ENCODE measurements around the gene BCL7A.

Gene BCL7A

DNA sequence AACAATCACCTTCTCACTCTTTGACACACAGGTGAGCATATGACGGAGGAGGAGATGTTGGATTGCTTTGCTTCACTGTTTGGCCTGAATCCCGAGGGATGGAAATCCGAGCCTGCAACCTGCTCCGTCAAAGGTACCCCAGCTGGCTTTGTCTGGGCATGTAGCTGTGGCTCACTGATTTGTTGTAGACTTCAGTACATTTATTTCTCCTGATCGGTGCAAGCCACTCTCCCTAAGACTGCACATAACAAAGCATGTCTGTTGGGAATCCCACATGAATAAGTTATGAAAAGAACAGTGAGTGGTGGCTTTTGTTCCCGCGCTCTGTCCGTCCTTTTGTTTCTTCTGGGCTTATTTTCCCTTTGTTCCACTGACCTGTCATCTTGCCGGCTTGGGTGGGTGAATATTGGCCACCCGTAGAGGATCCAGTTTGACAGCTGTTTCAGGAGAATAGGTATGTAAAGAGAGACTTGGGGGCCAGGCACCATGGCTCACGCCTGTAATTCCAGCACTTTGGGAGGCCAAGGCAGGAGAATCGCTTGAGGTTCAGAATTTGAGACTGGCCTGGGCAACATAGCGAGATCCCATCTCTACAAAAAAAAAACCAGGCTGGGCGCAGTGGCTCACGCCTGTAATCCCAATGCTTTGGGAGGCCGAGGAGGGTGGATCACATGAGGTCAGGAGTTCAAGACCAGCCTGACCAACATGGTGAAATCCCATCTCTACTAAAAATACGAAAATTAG, 20.0 kb upstream of the BCL7A start:
- no peak for DNase-seq (ENCODE audit: low read depth)

DNA sequence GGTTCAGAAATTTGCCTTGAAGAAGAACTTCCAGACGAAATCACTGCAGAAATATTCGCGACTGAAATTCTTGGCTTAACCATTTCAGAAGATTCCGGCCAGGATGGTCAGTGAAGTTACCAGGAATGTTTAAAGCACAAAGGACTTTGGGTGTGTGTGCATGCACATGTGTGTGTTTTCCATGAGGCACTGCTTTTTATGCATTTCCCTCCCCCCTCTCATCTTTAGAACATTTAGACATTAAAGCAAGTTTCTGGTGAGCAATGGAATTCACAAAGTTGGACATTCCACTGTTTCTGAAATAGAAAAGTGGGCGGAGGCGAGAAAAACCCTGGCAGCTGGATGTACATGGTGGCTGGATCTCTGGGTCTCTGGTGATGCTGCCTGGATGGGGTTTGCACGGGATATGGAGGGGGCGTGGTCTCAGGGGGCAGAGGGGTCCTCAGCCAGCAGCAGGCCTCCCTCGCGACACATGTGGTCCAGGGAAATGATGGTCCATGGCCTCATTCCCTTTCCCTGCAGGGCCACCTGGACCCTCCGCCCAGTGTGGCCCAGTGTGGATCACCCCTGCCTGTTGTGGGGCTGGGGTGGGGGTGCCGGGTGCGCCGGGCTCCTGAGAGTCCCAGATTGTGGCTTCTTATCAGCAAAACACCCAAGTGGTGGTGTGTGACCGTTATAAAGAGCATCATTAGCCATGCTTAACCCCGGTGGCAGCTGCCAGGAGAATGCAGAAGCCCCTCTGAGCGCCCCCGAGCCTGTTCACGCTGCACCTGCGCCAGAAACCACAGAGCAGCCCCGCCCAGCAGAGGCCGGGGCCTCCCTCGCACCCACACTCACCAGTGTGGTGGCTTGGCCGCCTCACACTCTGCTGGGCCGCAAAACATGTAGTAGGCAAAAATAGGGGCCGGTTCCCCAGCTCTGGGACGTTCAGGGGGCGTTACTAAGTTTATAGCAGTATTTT, 17.8 kb upstream of the BCL7A start:
- peak; percentile 59 for DNase-seq (ENCODE audit: low read depth)

DNA sequence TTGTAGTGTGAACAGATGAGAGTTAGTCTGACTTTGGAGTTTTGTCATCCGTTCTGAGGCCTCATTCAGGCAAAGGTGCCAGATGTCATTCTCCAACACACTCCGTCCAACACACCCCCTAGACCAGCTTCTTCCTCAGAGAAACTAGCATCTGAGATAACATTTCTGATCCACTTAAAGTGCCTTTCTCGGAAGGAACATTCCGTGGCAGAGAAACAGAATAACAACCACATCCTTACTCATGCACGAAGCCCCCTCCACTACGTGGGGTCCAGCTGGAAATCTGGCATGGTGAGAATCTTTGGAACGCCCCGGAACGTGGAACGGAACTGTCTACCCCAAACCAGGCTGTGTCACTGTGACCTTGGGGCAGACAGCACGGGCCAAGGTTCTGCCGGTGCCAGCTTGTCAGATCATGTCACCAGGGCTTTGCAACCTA, 17.0 kb upstream of the BCL7A start:
- DNase-seq (ENCODE audit: low read depth), result no peak

DNA sequence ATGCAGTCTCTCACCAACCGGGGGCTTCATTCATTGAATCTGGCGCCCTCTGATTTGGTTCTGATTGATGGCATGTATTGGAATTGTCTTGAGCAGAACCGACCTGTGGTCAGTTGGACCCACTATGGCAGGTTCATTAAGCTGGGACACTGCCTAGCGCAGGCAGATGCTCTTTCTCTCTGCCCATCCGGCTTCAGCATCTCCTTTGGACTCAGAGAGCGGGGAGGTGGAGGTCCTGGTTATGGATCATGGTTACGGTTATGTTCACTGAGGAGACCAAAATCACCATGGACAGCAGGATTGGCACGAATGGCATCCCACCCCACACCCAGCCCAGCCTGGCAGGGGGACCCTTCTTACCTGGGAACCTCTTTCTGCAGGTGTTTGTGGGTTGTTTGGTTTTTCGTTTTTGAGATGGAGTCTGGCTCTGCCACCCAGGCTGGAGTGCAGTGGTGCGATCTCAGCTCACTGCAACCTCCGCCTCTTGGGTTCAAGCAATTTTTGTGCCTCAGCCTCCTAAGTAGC, 16.4 kb upstream of the BCL7A start:
- no peak for DNase-seq (ENCODE audit: low read depth)

DNA sequence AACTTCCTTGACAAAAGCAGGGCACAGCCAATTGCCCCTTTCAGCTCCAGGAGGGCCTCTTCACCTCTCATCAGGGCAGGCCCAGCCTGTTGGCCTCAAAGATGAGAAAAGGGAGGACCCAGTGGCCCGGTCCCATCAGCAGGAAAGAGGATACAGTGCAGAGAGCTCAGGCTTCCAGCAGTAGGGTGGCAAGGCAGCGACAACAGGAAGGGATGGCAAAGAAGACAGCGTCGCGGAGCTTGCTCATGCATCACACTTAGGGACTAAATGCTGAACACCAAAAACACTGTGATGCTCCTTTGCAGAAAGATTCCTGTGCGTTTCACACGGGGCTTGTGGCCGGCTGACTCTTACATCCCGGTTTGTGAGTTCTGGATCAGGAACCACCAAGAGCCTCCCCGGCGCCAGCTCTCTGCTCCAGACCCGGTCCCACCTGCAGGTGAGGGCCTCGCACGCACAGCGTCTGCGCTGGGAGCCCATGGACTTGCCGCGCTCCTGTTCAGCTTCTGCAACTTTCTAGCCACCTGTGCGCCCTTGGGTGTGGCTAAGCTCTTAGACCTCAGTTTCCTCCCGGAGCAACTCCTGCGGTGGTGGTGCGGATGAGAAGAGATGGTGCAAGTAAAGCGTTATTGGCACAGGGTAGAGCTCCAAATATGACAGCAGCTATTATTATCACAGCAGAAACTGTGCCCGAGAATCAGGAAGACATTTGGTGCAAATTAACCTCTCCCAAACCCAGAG, 15.3 kb upstream of the BCL7A start:
- DNase-seq (ENCODE audit: low read depth), result no peak

DNA sequence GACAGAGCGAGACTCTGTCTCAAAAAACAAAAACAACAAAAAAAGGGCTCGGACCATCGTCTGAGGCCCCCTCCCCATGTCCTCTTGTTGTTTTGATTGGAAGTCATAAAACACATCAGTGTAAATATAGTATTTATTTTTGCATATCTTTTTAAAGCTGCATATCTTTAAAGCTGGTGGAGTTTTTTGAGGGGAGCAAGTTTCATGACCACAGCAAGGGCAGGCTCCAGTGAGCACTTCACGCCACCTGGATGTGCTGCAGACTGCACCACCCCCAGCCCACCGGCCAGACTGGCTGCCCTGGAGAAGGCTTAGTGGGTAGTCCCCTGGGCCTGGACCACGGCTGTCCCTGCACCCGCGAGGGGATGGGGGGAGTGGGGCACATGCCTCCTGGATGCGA, 11.9 kb upstream of the BCL7A start:
- DNase-seq (ENCODE audit: low read depth), result no peak

DNA sequence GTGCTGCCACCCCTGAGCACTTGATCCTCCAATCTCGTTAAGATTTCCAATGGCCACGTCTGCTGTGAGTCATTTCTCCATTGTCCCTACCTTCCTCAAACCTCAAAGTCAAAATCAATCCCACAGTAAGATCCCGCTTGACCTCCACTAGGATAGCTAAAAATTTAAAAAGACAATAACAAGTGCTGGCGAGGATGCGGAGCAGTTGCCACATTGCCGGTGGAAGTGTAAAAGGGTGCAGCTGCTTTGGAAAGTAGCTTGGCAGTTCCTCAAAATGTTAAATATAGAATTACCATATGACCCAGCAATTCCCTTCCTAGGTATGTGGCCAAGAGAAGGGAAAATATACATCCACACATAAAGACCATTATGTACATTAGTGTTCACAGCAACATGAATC, 9.5 kb upstream of the BCL7A start:
- no peak for DNase-seq (ENCODE audit: low read depth)

DNA sequence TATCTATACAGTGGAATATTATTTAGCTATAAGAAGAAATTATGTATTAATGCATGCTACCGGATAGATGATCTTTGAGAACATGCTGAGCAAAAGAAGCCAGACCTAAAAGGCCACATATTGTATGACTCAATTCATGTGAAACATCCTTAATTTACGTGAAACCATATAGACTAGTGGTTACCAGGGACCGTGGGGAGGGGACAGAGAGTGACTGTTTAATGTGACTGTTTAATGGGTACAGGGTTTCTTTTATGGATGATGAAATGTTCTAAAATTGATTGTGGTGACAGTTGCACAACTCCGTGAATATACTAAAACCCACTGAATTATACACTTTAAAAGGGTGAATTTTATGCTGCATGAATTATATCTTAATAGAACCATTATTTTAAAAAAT, 8.5 kb upstream of the BCL7A start:
- DNase-seq (ENCODE audit: low read depth), result no peak

DNA sequence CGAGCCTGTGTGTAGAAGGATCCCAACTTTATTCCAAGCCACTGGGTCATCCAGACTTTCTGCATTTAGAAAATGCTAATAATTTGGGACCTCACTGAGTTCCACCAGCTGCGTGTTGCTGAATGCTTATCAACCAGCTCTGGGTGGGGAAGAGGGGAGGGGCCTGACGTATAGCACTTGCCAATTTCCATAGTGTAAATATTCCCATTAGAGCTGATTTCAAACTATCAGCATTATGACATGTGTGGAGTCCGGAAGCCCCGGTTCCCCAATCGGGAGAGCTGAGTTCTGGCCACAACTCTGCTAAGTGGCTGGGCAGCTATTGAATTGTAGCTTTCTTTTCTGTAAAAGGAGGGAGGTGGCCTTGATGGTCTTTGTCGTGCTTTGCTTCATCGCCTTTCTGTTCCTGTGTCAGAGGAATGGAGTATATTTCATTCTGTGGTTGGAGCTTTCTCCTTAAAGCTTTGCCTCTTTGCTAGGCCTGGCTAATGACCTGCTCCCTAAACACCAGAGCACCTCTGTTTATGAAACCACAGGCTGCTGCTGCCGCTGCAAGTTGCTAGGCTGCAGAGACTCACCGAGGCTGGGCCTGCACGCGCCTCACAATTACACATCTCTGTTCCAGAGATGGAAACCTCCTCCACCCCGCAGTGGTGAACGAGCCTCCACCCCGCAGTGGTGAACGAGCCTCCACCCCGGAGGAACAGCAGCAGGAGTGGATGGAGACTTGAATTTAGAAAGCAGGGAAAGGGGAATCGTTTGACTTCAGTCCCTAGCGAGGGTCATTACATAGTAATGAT, 7.7 kb upstream of the BCL7A start:
- DNase-seq (ENCODE audit: low read depth), result no peak

DNA sequence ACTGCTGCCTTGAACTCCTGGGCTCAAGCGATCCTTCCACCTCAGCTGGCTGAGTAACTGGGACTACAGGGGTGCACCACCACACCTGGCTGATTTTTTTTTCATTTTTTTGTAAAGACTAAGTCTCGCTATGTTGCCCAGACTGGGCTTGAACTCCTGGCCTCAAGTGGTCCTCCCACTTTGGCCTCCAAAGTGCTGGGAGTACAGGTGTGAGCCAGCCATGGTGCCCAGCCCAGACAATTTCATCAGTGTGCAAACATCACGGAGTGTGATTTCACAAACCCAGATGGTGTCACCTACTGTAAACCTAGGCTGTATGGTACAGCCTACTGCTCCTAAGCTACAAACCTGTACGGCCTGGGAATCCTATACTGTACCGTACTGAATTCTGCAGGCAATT, 6.9 kb upstream of the BCL7A start:
- no peak for DNase-seq (ENCODE audit: low read depth)

DNA sequence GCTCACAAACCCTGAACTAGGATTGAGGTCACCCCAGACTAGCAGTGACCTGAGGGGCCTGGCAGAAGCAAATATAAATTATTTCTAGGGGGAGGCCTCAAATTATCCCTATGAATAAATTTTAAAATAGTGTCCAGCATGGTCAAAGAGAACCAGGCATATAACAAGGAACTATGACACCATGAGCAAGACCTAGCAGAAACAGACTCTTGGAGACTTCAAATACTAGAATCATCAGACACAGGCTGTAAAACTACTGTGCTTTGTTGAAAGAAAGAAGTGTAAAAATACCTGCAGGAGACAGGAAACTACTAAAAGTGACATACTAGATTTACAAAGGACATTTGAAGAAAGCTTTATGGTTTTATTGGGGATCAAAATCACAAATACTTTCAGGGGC, 3.2 kb upstream of the BCL7A start:
- no peak for DNase-seq (ENCODE audit: low read depth)

DNA sequence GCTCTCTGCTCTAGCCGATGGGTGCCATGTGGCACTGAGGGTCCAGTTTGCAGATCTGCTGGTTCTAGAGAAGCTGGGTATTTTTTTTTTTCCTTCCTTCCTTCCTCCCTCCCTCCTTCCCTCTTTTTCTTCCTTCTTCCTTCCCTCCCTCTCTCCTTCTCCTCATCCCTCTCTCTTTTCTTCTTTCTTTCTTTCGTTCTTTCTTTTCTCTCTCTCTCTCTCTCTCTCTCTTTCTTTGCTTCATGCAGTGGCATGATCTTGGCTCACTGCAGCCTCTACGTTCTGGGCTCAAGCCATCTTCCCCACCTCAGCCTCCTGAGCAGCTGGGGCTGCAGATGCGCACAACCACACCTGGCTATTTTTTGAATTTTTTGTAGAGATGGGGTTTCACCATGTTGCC, 2.7 kb upstream of the BCL7A start:
- DNase-seq (ENCODE audit: low read depth), result no peak

DNA sequence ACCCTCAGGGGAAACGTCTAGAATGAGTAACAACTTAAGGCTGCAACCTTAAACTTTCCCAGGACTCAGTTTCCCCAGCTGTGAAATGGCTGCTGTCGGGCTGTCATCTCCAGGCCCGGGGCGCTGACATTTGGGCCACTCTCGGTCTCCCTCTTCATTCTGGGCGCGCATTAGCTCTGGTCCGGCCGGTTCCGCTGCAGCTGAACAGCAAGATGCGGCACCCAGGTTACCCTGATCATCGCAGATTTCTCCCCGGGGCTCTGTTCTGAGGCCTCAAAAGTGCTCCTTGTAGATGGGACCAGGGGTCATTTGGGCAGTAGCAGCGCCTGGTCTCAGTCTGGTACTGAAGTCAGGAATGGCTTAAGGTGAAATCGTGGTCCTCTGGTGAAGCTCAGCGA, 890 bp upstream of the BCL7A start:
- DNase-seq (ENCODE audit: low read depth), result no peak

DNA sequence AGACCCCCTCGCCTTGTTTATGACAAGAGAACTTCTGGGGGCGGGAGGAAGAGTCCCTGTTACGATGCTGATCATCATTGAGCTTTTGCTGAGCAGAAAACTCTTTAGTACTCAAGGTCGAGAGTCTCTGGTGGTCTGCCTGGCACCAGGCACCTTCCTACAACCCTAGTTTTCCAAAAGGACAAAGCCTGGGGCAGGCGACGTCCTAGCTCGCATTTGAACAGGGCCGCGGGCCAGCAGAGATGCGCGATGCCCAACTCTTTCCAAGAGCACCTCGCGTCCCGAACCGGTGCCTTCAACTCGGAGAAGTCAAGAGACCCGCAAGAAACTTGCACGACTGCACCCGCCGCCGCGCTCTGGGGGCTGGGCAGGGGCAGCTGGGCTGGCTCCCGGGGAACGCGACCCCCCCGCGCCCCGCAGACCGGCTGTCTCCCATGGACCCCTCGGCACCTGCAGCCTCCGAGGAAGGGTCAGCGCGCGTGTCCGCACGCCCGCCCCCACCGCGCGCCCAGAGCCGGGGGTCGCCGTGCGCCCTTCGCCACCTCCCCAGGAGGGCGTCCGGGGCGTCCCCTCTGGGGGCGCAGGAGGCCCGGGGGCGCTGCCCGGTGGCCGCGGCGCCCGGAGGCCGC, 377 bp upstream of the BCL7A start:
- DNase-seq (ENCODE audit: low read depth), result no peak

DNA sequence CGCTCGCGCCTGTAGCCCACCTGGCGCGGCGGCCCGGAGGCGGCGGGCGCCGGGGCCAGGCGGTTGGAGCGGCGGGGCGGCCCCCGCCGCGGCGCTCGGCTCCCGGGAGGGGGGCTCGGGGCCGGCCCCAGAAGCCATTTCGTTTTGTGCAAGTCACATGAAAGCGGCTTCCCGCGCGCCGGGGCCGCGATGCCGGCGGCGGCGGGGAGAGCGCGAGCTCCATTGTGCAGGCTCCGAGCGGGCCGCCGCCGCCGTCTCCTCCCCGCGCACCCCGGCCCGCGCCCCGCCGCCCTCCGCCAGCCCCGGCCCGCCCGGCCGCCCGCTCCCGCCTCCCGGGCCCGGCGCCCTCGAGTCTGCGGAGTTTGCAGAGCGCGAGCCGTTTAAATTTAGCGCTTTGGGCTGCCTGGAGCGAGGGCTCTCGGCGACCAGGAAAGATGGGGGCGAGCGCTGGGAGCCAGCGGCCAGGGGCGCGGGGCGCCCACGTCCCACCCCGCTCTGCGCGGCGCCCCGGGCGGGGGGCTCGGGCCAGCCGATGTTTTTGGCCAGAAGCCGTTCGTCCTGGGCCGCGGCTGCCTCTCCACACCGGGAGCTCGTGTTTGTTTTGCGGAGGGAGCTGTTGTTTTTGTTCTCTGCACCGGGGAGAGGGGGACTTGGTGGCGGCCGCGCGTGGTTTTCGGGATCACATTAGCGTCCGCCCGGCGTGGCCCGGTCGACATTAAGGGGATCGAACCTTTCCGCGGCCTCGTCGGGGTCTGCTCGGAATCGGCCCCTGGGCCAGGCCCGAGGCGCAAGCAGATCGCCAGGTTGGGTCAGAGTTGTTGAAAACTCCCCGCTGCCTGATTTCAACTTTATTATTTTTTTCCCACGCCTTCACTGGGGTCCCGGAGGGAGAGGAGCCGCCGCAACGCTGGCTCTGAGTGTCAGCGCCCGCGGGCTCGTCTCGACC, 982 bp downstream of the BCL7A start:
- no peak for DNase-seq (ENCODE audit: low read depth)

DNA sequence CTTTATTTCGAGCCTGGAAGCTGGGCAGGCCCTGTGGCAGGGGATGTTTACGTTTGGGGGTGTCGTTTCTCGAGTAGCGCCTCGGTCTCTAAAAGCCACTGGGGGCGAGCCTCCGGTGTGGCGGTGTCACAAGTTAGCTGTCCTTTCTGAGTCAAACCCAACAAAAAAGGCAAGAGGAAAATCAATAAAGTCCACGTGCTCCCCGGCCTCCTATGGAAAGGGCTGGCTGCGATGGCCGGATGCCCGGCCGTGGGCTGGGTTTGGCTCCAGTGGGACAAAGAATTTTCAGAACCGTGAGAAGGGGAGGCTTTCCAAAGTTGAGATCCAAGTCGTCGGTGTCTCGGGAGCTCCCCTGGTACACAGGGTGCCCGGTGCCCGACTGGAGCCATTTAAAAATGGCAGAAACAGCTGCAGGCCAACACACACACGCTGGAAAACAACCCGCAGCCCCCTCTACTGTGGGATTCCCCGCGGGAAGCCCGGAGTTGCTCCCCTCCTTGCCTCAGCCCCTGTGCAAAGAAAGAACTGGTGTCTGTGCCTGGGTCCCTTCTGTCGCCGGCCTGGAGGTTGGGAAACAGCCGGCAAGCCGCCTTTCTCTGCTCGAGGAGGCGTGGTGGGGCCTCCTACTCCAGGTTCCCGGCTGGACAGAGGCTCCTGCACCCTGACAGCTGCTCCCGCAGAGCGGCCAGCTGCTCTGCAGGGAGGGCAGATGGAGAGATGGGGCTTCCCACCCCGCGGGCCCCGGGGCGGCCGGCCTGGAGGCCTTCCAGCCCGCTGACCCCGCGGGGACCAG, 1.9 kb downstream of the BCL7A start:
- peak; percentile 57 for DNase-seq (ENCODE audit: low read depth)

DNA sequence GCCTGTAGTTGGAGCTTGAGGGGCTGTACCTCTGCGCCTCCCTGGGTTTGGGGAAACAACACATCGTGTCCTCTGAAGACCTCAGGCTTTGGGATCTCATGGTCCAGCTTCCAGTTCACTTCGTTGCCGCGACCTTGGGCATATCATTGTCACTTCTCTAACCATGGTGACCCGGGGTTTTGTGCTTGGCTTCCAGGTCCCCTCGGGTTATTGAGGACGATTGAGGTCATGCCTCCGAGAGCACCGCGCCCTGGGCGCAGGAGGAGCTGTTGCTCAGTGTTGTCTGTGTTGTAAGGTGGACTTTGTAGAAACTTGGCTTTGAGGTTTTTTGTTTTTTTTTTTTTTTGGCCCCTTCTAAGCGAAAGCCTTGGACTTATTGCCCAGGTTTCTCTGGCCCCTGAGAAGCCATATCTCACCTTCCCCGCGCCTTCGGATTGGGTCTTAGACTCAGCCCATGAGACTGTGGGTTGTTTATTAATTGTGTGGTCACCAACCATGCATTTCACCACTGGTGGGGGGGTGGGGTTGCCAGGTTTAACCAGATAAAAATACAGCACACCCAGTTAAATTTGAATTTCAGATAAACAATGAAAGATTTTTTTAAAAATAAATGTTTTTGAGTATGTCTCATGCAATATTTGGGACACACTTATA, 2.6 kb downstream of the BCL7A start:
- DNase-seq (ENCODE audit: low read depth), result no peak

DNA sequence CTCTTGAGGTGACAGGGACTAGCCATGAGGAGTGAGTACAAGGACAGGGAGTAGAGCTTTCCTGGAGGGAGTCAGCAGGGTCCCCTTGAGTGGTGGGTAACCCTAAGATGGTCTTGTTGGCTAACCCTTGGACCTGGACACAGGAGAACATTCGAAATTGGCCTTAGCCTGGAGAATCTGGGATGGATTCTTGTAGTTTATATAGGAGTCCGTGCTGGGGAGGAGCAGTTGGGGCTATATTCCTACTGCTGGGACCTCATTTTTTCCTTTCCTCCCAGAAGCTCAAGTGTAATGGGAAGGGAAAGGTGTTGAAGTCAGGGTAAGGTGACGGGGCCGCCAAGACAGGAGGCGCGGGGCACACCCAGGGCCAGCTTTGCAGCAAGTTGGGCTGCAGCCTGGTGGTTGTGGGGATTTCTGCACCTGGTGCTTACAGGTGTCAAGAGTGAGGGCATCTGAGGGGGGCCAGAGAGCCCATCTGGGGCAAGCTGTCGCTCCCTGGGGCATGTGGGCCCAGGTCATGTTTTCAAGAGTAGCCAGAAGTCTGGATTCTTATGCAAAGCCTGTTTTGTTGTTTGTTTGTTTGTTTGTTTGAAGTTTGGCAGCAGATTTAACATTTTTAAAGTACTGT, 5.1 kb downstream of the BCL7A start:
- no peak for DNase-seq (ENCODE audit: low read depth)
